Panc1 (cell line): ENCODE data around the gene ELL2. TPM values are rescaled to one million over a fixed set of nuclear protein-coding genes. Genes with fewer than 3 reads are reported as not detected.

Experiments
- ATAC-seq: fragments of 200-7000 bp; cut with Tn5 transposase; 2 replicates; pipeline ENCODE4 v1.9.1; 2020; ENCODE audit warnings: mild to moderate bottlenecking, moderate library complexity
- BruUV-seq: library from RNA; stranded (reverse); fragments of 400-500 nt; replicated peaks from 2 replicates; lab custom pipeline; 2021; lab: Mats Ljungman, UMichigan
- CTCF ChIA-PET: fragments of 300-600 bp; sonication (Branson Sonifier 250); formaldehyde crosslinking; loops from one replicate; lab custom pipeline; 2022; ENCODE audit warnings: antibody characterized with exemption; lab: Charles Lee
- POLR2A ChIA-PET: fragments of 300-600 bp; sonication (Branson Sonifier 250); formaldehyde crosslinking; loops from one replicate; lab custom pipeline; 2022; ENCODE audit warnings: antibody characterized with exemption; lab: Charles Lee
- DNase-seq: peaks from one replicate; pipeline ENCODE4 v3.0.0-alpha.2; 2010; ENCODE audit warnings: low read depth, low spot score
- H3K27ac ChIP-seq: 2 replicates; pipeline ENCODE4 v1.5.1; 2011; ENCODE audit warnings: mild to moderate bottlenecking, low read length, inconsistent platforms
- H3K27me3 ChIP-seq: fragments of 200-500 bp; sonication (Bioruptor generic); 2 replicates; pipeline ENCODE4 v1.6.0; 2014; ENCODE audit warnings: low read length, inconsistent platforms; ENCODE audit not compliant: control insufficient read depth, insufficient read depth
- H3K36me3 ChIP-seq: fragments of 200-500 bp; sonication (Bioruptor generic); 2 replicates; pipeline ENCODE4 v1.5.1; 2014; ENCODE audit warnings: inconsistent platforms, mild to moderate bottlenecking, low read length, moderate library complexity; ENCODE audit not compliant: control insufficient read depth, insufficient read depth
- H3K4me1 ChIP-seq: 2 replicates; pipeline ENCODE4 v1.5.1; 2011; ENCODE audit warnings: inconsistent platforms, mild to moderate bottlenecking, low read length, moderate library complexity; ENCODE audit not compliant: control insufficient read depth, insufficient read depth
- H3K4me3 ChIP-seq, 2 experiments: 2 replicates each; pipeline ENCODE4 v1.5.1; 2011 to 2012; ENCODE audit warnings: low read depth in 2 of 2, low read length in 2 of 2, mild to moderate bottlenecking in 2 of 2, inconsistent platforms in 1 of 2, moderate library complexity in 1 of 2
- H3K9me3 ChIP-seq: fragments of 200-500 bp; sonication (Bioruptor generic); 2 replicates; pipeline ENCODE4 v1.5.1; 2014; ENCODE audit warnings: low read depth, mild to moderate bottlenecking, inconsistent platforms, low read length, moderate library complexity; ENCODE audit not compliant: control insufficient read depth, insufficient read depth
- CTCF ChIP-seq: fragments of 450-650 bp; IDR thresholded peaks from 2 replicates; pipeline ENCODE4 v1.5.1; 2017; ENCODE audit warnings: mild to moderate bottlenecking
- POLR2AphosphoS5 ChIP-seq: IDR thresholded peaks from 2 replicates; pipeline ENCODE4 v1.6.1; 2012; ENCODE audit warnings: mild to moderate bottlenecking, low read depth, low read length, moderate library complexity
- REST ChIP-seq, 2 experiments: IDR thresholded peaks; 2 replicates each; pipeline ENCODE4 v1.6.1; 2011 to 2012; ENCODE audit warnings: low read depth in 2 of 2, control low read depth in 1 of 2, low read length in 1 of 2, mild to moderate bottlenecking in 1 of 2, moderate library complexity in 1 of 2; ENCODE audit not compliant: insufficient read depth in 1 of 2
- SIN3A ChIP-seq: IDR thresholded peaks from 2 replicates; pipeline ENCODE4 v1.6.1; 2012; ENCODE audit warnings: low read depth, mild to moderate bottlenecking, low read length, moderate library complexity, borderline replicate concordance; ENCODE audit not compliant: insufficient read depth
- TCF7L2 ChIP-seq: IDR thresholded peaks from 2 replicates; pipeline ENCODE4 v1.6.1; 2011; ENCODE audit warnings: mild to moderate bottlenecking, low read depth, low read length, inconsistent platforms
- in situ Hi-C: cut with HindIII; loops from 2 replicates; pipeline ENCODE4 v1.10.0; 2016; ENCODE audit warnings: low sequenced_read_pairs, low pct_unique_long_range_greater_than_20kb
- intact Hi-C: fragments of 100-400 bp; cut with micrococcal nuclease; formaldehyde crosslinking; loops from one replicate; pipeline ENCODE4 v1.10.0; 2022; ENCODE audit not compliant: unreplicated experiment
- total RNA-seq: library from RNA; stranded (reverse); gene quantifications from one replicate; pipeline ENCODE4 v1.2.1, GENCODE V29; 2021; ENCODE audit not compliant: unreplicated experiment

Gene ELL2
- total RNA-seq, 1 experiment from 2014 or later, result 68.5 TPM

- H3K27ac ChIP-seq, result no peak overlapping the region
- no TSS peak for BruUV-seq
- CTCF ChIA-PET, result no interaction called here
- intact Hi-C loops (no loop called here), in situ Hi-C loops (no loop called here)
- H3K36me3 ChIP-seq, result no peaks in the 10 kb centered on the region
- H3K4me3 ChIP-seq, result no peak overlapping the region
- H3K27me3 ChIP-seq, result no peaks in the 10 kb centered on the region
- H3K9me3 ChIP-seq, result no peaks in the 10 kb centered on the region
- no peaks in the 10 kb centered on the region; the same call in 1 of the 2 replicates for H3K4me1 ChIP-seq
- DNase-seq (no peak), ATAC-seq (no peak)
- no peak for TF ChIP-seq POLR2AphosphoS5
- no peak for TF ChIP-seq TCF7L2
- TF ChIP-seq SIN3A, result no peak
- TF ChIP-seq REST (IDR thresholded peaks at IDR 0.05; ENCODE audit: insufficient read depth in 1 of 2, low read depth in 2 of 2, low read length in 1 of 2), result no peak
- TF ChIP-seq CTCF, result no peak
- POLR2A ChIA-PET, result interaction anchor here (0.5 kb wide), 1 partner anchor 38 kb away, joined by 7 read pairs; no protein-coding TSS in a partner anchor
Observed at GRCh38 chr5:95988877-95989276, 27.2 kb upstream of the ELL2 start.

GRCh38 chr5:95988094-95988493 lies 26.4 kb upstream of the ELL2 start:
- intact Hi-C loops, result no loop called here
- in situ Hi-C loops, result no loop called here
- ATAC-seq, result no peak
- no peak overlapping the region for H3K4me3 ChIP-seq
- ChIA-PET POLR2A (no interaction called here), CTCF (no interaction called here)
- TF ChIP-seq POLR2AphosphoS5, result no peak
- no peak for TF ChIP-seq CTCF
- TF ChIP-seq SIN3A, result no peak
- TF ChIP-seq REST (IDR thresholded peaks at IDR 0.05; ENCODE audit: insufficient read depth in 1 of 2, low read depth in 2 of 2, low read length in 1 of 2), result no peak
- TF ChIP-seq TCF7L2, result no peak
- no peaks in the 10 kb centered on the region for H3K36me3 ChIP-seq
- DNase-seq, result no peak
- no peak overlapping the region for H3K27ac ChIP-seq
- H3K4me1 ChIP-seq, result no peaks in the 10 kb centered on the region; the same call in 1 of the 2 replicates
- no TSS peak for BruUV-seq
- no peaks in the 10 kb centered on the region for H3K27me3 ChIP-seq
- H3K9me3 ChIP-seq, result no peaks in the 10 kb centered on the region
